ENCODE results near the gene CACNA2D1.

The CACNA2D1 gene

GRCh38 chr7:81929386-81929785 lies 514.2 kb downstream of the CACNA2D1 start:
- no peak for DNase-seq

- DNase-seq, result no peak
Observed at GRCh38 chr7:81926154-81926553, 517.4 kb downstream of the CACNA2D1 start.

GRCh38 chr7:81925530-81925929 lies 518.0 kb downstream of the CACNA2D1 start:
- DNase-seq, result no peak

GRCh38 chr7:81924494-81924893 lies 519.1 kb downstream of the CACNA2D1 start:
- no peak for DNase-seq

GRCh38 chr7:81919494-81919893 lies 524.1 kb downstream of the CACNA2D1 start:
- no peak for DNase-seq

GRCh38 chr7:81908220-81908619 lies 535.4 kb downstream of the CACNA2D1 start:
- DNase-seq, result no peak

GRCh38 chr7:81903115-81903514 lies 540.5 kb downstream of the CACNA2D1 start:
- no peak for DNase-seq

- DNase-seq, result no peak
Observed at GRCh38 chr7:81902536-81902935, 541.0 kb downstream of the CACNA2D1 start.
